PFSK-1 (cell line): ENCODE data around the gene LRRC40.

ENCODE experiments used
- FOXP2 ChIP-seq: optimal IDR thresholded peaks from 2 replicates; pipeline ENCODE3; 2011; ENCODE audit warnings: borderline replicate concordance, control low read depth, inconsistent platforms; ENCODE audit not compliant: insufficient read depth; ENCODE audit errors: extremely low read length, extremely low read depth
- POLR2AphosphoS5 ChIP-seq: IDR thresholded peaks from 2 replicates; pipeline ENCODE4 v1.6.1; 2012; ENCODE audit warnings: low read depth, mild to moderate bottlenecking, control low read depth, low read length, moderate library complexity
- REST ChIP-seq, 2 experiments: IDR thresholded peaks; 2 replicates each; pipeline versions ENCODE4 v1.6.1 to v1.8.0; 2011 to 2012; ENCODE audit warnings: low read depth in 2 of 2, low read length in 2 of 2, control low read depth in 1 of 2, inconsistent platforms in 1 of 2, mild to moderate bottlenecking in 1 of 2, moderate library complexity in 1 of 2; ENCODE audit not compliant: insufficient read depth in 1 of 2
- SIN3A ChIP-seq: IDR thresholded peaks from 2 replicates; pipeline ENCODE4 v1.6.1; 2012; ENCODE audit warnings: mild to moderate bottlenecking, low read length, moderate library complexity, borderline replicate concordance; ENCODE audit not compliant: insufficient read depth
- TAF1 ChIP-seq: IDR thresholded peaks from 2 replicates; pipeline ENCODE4 v1.6.1; 2012; ENCODE audit warnings: low read length, control low read depth, borderline replicate concordance; ENCODE audit not compliant: insufficient read depth

- no peak for TF ChIP-seq REST (IDR thresholded peaks at IDR 0.05; ENCODE audit: insufficient read depth in 1 of 2, low read depth in 2 of 2, low read length in 2 of 2)
- TF ChIP-seq POLR2AphosphoS5: no peak
- TF ChIP-seq TAF1: no peak
- TF ChIP-seq SIN3A: no peak
- TF ChIP-seq FOXP2: no peak
Observed at GRCh38 chr1:70227439-70227838, 22.1 kb upstream of the LRRC40 start.
